Transverse colon (tissue), 4 donors: ENCODE results near the gene TNFRSF1B. TPM values are rescaled to one million over a fixed set of nuclear protein-coding genes. Genes with fewer than 3 reads are reported as not detected.

Experiments used
- DNase-seq: peaks from one replicate; pipeline ENCODE4 v3.0.0-alpha.2; 2019
- H3K27ac ChIP-seq, 4 donors: fragments of 200-600 bp; sonication (generic); 2 replicates each; pipeline ENCODE4 v1.5.1; 2016 to 2018; ENCODE audit warnings: inconsistent platforms in 4 of 4
- H3K27me3 ChIP-seq: fragments of 200-600 bp; sonication (generic); 2 replicates; pipeline ENCODE4 v1.5.1; 2017; ENCODE audit warnings: inconsistent platforms
- H3K36me3 ChIP-seq, 4 donors: fragments of 200-600 bp; sonication (generic); 2 replicates each; pipeline ENCODE4 v1.5.1; 2017 to 2019; ENCODE audit warnings: inconsistent platforms in 4 of 4
- H3K4me1 ChIP-seq, 4 donors: fragments of 200-600 bp; sonication (generic); 2 replicates each; pipeline ENCODE4 v1.5.1; 2017 to 2020; ENCODE audit warnings: inconsistent platforms in 4 of 4
- H3K4me3 ChIP-seq, 4 donors: fragments of 200-600 bp; sonication (generic); 1 replicate in 1 of 4; 2 replicates in 3 of 4; pipeline versions ENCODE4 v1.5.1 to v1.6.1; 2017 to 2019; ENCODE audit warnings: inconsistent platforms in 4 of 4
- H3K9me3 ChIP-seq, 2 donors: fragments of 200-600 bp; sonication (generic); 2 replicates each; pipeline ENCODE4 v1.5.1; 2017 to 2019; ENCODE audit warnings: inconsistent platforms in 2 of 2
- EP300 ChIP-seq: sonication (generic); formaldehyde crosslinking; IDR thresholded peaks from one replicate; pipeline ENCODE4 v1.6.1; 2017; ENCODE audit warnings: antibody characterized with exemption, low read depth
- POLR2A ChIP-seq: fragments of 450-650 bp; IDR thresholded peaks from one replicate; pipeline ENCODE4 v1.6.1; 2016; ENCODE audit warnings: antibody characterized with exemption, mild to moderate bottlenecking, moderate library complexity
- POLR2AphosphoS5 ChIP-seq, 3 donors: sonication (generic); formaldehyde crosslinking; IDR thresholded peaks; one replicate each; pipeline ENCODE4 v1.6.1; 2016; ENCODE audit warnings: antibody characterized with exemption in 3 of 3
- WGBS, 2 donors: methylation state at CpG; one replicate each; pipeline ENCODE4 v1.1.5; 2018; ENCODE audit warnings: low coverage in 1 of 2; 5-methylcytosine and 5-hydroxymethylcytosine counted together
- in situ Hi-C, 4 donors: fragments of 200-750 bp; cut with MboI; loops; one replicate each; pipeline versions ENCODE4 v1.15.0 to v1.15.1; 2017; ENCODE audit warnings: low sequenced_read_pairs in 3 of 4, low pct_ligation_motif_present in 1 of 4, low pct_unique_long_range_greater_than_20kb in 1 of 4
- intact Hi-C: fragments of 100-400 bp; cut with DNase I; formaldehyde crosslinking; loops from one replicate; pipeline ENCODE4 v1.15.1; 2023; ENCODE audit warnings: low total_unique reads
- total RNA-seq, 4 donors: library from RNA; depleted of rRNA; stranded (reverse); fragments of >200 nt; gene quantifications; one replicate each; pipeline ENCODE4 v1.1.0, GENCODE V29; 2016
- TF ChIP-seq, protein P1 (sequence below), 5 experiments: fragments of 200-600 bp in 3 of 5; fragments of 450-650 bp in 2 of 5; sonication (generic) in 3 of 5; IDR thresholded peaks; 1 replicate in 2 of 5; 2 replicates in 3 of 5; pipeline ENCODE4 v1.5.1; 2016 to 2017; ENCODE audit warnings: antibody characterized with exemption in 5 of 5, inconsistent platforms in 3 of 5, mild to moderate bottlenecking in 2 of 5, moderate library complexity in 1 of 5

The TNFRSF1B gene
- total RNA-seq, 4 donors from 2014 or later: 11.1 to 17.3 (median 15.3) TPM

- no peak overlapping the region for H3K4me3 ChIP-seq
- intact Hi-C loops (no loop called here), in situ Hi-C loops (no loop called here)
- H3K27ac ChIP-seq: no peak overlapping the region
- H3K27me3 ChIP-seq: no peaks in the 10 kb centered on the region
- 18% methylated on average over 2 of the region's 6 CpGs; no CpG with 5 or more reads in 1 of the 2 donors for WGBS, 2 donors
- H3K4me1 ChIP-seq: peaks cover 0 to 19% (median 7%) of the 10 kb centered on the region in 4 donors
- H3K36me3 ChIP-seq: no peaks in the 10 kb centered on the region
- no peak for TF ChIP-seq POLR2AphosphoS5 (IDR thresholded peaks at IDR 0.05)
- no peak for TF ChIP-seq POLR2A
- TF ChIP-seq, protein P1, sequence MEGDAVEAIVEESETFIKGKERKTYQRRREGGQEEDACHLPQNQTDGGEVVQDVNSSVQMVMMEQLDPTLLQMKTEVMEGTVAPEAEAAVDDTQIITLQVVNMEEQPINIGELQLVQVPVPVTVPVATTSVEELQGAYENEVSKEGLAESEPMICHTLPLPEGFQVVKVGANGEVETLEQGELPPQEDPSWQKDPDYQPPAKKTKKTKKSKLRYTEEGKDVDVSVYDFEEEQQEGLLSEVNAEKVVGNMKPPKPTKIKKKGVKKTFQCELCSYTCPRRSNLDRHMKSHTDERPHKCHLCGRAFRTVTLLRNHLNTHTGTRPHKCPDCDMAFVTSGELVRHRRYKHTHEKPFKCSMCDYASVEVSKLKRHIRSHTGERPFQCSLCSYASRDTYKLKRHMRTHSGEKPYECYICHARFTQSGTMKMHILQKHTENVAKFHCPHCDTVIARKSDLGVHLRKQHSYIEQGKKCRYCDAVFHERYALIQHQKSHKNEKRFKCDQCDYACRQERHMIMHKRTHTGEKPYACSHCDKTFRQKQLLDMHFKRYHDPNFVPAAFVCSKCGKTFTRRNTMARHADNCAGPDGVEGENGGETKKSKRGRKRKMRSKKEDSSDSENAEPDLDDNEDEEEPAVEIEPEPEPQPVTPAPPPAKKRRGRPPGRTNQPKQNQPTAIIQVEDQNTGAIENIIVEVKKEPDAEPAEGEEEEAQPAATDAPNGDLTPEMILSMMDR (IDR thresholded peaks at IDR 0.05): no peak
- no peak for TF ChIP-seq EP300
- H3K9me3 ChIP-seq: no peaks in the 10 kb centered on the region
- no peak for DNase-seq
Measured at GRCh38 chr1:12135612-12136011, 31.2 kb upstream of the TNFRSF1B start.

DNA sequence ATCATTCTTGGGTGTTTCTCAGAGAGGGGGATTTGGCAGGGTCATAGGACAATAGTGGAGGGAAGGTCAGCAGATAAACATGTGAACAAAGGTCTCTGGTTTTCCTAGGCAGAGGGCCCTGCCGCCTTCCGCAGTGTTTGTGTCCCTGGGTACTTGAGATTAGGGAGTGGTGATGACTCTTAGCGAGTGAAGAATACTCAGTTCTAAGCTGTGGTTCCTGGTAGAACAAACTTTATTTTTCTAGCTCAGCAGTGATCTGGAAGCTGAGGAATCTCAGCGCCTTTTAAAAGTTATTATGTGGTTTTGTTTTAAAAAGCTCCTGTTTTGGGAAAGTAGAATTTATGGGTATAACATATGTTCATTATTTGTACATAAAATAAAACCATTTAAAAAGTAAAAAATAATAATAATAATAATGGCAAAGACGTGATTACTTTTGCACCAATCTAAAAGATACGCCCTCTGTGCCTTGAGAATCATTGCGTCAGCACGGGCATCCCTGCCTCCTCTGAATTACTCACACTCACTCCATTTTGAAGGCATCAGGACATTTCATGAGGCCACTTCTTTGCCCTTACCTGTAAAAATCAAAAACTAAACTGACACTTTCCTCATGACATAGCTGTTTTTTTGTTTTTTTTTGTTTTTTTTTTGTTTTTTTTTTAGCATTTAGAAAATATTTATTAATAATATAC, 29.7 kb upstream of the TNFRSF1B start:
- Histone ChIP-seq H3K9me3 (no peaks in the 10 kb centered on the region), H3K4me1 (peaks cover 0 to 19% (median 7%) of the 10 kb centered on the region in 4 donors), H3K27ac (no peak overlapping the region), H3K27me3 (no peaks in the 10 kb centered on the region), H3K4me3 (no peak overlapping the region), H3K36me3 (no peaks in the 10 kb centered on the region)
- 69 to 71% methylated on average over 7 to 8 of the region's 8 CpGs for WGBS, 2 donors
- TF ChIP-seq, protein P1 (IDR thresholded peaks at IDR 0.05): no peak
- TF ChIP-seq POLR2A (no peak), POLR2AphosphoS5 (IDR thresholded peaks at IDR 0.05) (no peak), EP300 (no peak)
- intact Hi-C loops (no loop called here), in situ Hi-C loops (no loop called here)
- no peak for DNase-seq

- H3K27ac ChIP-seq: no peak overlapping the region
- H3K4me1 ChIP-seq: peaks cover 3 to 11% (median 5%) of the 10 kb centered on the region in 4 donors
- intact Hi-C loops (no loop called here), in situ Hi-C loops (no loop called here)
- 81% methylated on average over 31 of the region's 31 CpGs; no CpG with 5 or more reads in 1 of the 2 donors for WGBS, 2 donors
- H3K9me3 ChIP-seq: no peaks in the 10 kb centered on the region
- H3K4me3 ChIP-seq: no peak overlapping the region
- TF ChIP-seq EP300 (no peak), POLR2A (no peak), POLR2AphosphoS5 (IDR thresholded peaks at IDR 0.05) (no peak)
- TF ChIP-seq, protein P1 (IDR thresholded peaks at IDR 0.05): no peak
- H3K36me3 ChIP-seq: no peaks in the 10 kb centered on the region
- no peaks in the 10 kb centered on the region for H3K27me3 ChIP-seq
- no peak for DNase-seq
Measured at GRCh38 chr1:12138196-12139168, 28.3 kb upstream of the TNFRSF1B start.

DNA sequence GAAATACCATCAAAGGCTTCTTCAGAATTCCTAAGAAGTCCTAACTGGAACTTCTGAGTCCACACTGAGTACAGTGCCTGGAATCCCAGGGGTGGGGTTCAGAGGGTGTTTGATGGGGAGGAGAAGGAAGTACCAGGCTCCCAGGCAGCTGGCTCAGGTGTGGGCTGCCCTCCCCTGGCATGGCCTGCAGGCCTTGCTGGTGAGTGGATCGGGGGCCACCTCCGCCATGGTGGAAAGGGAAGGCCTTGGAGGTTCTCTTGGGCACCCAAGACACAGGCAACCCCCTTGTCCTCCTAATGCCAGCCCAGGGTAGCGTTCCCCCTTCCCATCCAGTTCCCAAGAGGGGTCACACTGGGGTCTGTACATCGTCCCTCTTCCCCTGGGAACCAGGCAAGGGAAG, 26.8 kb upstream of the TNFRSF1B start:
- no peak overlapping the region for H3K27ac ChIP-seq
- H3K27me3 ChIP-seq: no peaks in the 10 kb centered on the region
- intact Hi-C loops: no loop called here
- DNase-seq: no peak
- TF ChIP-seq EP300 (no peak), POLR2AphosphoS5 (IDR thresholded peaks at IDR 0.05) (no peak), POLR2A (no peak)
- TF ChIP-seq, protein P1 (IDR thresholded peaks at IDR 0.05): no peak
- H3K36me3 ChIP-seq: no peaks in the 10 kb centered on the region
- no peak overlapping the region for H3K4me3 ChIP-seq
- H3K4me1 ChIP-seq: peaks cover 10 to 26% (median 17%) of the 10 kb centered on the region in 4 donors
- in situ Hi-C loops: no loop called here
- H3K9me3 ChIP-seq: no peaks in the 10 kb centered on the region
- WGBS, 2 donors: 93% methylated on average over 4 of the region's 4 CpGs; no CpG with 5 or more reads in 1 of the 2 donors
